ENCODE measurements around the gene MRPL53.
"Not testable (repeated sequence)": the region's sequence is repeated elsewhere in the genome, so short reads cannot be mapped to it uniquely, and the experiment has no call there.

DNA sequence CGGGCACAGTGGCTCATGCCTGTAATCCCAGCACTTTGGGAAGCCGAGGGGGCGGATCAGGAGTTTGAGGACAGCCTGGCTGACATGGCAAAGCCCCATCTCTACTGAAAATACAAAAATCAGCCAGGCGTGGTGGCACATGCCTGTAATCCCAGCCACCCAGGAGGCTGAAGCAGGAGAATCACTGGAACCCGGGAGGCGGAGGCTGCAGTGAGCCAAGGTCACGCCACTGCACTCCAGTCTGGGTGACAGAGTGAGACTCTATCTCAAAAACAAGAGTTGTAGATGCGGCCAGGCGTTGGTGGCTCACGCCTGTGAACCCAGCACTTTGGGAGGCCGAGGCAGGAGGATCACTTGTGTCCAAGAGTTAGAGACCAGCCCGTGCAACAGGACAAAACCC, 1.7 kb downstream of the MRPL53 start:
- TF ChIP-seq, protein P1, sequence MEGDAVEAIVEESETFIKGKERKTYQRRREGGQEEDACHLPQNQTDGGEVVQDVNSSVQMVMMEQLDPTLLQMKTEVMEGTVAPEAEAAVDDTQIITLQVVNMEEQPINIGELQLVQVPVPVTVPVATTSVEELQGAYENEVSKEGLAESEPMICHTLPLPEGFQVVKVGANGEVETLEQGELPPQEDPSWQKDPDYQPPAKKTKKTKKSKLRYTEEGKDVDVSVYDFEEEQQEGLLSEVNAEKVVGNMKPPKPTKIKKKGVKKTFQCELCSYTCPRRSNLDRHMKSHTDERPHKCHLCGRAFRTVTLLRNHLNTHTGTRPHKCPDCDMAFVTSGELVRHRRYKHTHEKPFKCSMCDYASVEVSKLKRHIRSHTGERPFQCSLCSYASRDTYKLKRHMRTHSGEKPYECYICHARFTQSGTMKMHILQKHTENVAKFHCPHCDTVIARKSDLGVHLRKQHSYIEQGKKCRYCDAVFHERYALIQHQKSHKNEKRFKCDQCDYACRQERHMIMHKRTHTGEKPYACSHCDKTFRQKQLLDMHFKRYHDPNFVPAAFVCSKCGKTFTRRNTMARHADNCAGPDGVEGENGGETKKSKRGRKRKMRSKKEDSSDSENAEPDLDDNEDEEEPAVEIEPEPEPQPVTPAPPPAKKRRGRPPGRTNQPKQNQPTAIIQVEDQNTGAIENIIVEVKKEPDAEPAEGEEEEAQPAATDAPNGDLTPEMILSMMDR (IDR thresholded peaks at IDR 0.05) = not testable (repeated sequence)
- not testable (repeated sequence) for TF ChIP-seq POLR2A (IDR thresholded peaks at IDR 0.05)
